ENCODE measurements around the gene NTNG2. TPM values are rescaled to one million over a fixed set of nuclear protein-coding genes. Genes with fewer than 3 reads are reported as not detected.

The NTNG2 gene
- total RNA-seq, 1 experiment from 2014 or later, result 0.36 TPM

GRCh38 chr9:132146575-132146974, 15.3 kb upstream of the NTNG2 start:
- DNase-seq (ENCODE audit: low read depth), result no peak

- no peak for DNase-seq (ENCODE audit: low read depth)
Measured at GRCh38 chr9:132147331-132147730, 14.5 kb upstream of the NTNG2 start.

DNA sequence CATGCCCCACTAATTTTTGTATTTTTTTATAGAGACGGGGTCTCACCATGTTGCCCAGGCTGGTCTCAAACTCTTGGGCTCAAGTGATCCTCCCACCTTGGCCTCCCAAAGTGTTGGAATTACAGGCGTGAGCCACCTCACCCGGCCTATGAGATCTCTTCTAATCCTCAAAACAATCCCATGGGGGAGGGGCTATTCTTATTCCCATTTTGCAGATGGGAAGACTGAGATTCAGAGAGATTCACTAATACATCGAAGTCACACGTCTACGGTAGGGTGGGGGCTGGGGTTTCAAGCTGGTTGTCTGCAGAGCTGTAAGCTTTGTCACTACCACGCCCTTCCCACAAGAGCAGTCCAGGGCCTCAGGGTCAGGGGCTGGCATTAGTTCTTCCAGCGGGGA, 14.0 kb upstream of the NTNG2 start:
- no peak for DNase-seq (ENCODE audit: low read depth)

GRCh38 chr9:132150256-132150655, 11.6 kb upstream of the NTNG2 start:
- no peak for DNase-seq (ENCODE audit: low read depth)

DNA sequence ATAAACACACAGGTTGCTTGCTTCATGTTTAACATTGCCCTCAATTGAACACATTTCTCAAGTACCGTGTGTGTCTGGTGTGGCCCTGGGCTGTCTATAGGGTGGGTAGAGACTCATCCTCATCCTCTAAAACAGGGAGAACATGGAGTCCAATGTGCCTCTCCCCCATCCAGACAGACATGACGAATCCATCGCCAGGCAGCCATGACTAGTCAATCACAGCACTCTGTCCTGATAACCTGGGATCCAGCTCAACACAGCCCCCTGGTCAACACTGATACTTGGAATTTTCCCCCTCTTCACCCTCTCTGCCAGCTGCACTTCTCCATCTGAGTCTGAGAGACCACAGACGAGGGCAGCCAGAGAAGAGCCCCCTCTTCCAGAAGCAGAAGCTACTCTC, 10.7 kb upstream of the NTNG2 start:
- DNase-seq (ENCODE audit: low read depth), result no peak

DNA sequence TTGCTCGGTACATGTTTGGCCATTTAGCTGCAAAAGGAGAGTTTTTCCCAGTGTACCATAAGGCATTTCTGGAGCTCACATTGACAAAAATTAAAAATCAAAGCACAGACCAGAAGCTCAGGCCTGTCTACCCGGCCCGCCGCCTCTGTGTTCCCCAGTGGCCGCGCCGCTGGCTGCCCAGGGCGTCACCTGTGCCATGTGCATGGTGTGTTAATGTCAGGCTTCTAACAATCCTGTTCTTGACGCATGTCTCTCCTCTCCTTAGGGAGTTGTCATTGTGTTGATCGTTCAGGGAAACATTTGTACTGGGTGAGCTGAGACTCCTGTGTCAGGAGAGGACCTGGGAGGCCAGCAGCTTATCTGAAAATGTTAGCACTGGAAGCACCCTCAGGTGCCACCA, 9.6 kb upstream of the NTNG2 start:
- no peak for DNase-seq (ENCODE audit: low read depth)

DNA sequence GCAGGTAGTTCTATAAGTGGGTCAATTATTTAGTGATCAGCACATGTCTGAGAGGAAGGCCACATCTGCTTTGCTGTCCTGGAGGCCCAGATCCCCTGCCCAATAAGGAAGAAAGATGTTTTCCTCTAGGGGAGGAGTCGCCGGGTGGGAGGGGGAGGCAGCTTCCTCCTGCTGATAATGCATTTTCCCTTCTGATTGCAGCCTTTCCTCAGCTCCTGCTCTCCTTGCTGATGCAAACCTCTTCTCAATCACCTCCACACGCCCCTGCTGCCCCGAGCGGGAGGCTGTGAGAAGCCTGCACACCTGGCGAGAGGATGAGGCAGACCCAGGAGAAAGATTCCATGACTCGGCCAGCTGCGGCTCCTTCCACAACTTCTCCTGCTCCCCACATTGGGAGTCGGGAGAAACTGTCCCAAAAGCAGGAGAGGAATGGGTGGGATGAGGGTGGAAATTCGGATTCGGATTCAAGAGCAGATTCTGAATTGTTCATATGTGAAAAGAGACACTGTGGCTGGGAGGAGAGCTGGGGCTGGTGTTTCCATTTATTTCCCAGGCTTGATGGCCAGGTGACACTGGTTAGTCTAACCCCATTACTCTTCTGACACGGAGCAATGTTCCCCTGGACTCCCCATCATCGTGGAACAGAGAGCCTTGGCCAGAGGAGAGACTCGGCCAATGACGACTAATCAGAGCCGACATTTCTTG, 6.8 kb upstream of the NTNG2 start:
- DNase-seq (ENCODE audit: low read depth), result no peak

- no peak for DNase-seq (ENCODE audit: low read depth)
Measured at GRCh38 chr9:132155568-132155895, 6.3 kb upstream of the NTNG2 start.

DNA sequence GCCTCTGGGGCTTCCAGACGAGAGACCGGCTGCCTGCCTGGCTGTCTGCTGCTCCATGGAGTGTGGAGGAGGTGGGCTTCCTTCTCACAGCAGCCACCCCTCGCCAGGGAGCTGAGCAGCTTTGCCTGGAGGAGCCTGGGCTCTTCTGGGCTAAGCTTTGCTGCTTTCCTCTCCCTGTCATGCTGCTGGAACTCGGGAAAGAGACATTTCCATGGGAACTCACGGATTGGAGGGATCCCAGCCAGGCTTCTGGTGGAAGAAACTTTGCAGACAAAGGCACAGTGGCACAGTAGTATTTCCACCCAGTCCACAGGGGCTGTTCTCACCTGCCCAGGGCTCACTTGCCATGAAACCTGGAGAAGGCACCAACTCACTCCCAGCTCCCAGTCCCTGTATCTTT, 5.6 kb upstream of the NTNG2 start:
- no peak for DNase-seq (ENCODE audit: low read depth)

DNA sequence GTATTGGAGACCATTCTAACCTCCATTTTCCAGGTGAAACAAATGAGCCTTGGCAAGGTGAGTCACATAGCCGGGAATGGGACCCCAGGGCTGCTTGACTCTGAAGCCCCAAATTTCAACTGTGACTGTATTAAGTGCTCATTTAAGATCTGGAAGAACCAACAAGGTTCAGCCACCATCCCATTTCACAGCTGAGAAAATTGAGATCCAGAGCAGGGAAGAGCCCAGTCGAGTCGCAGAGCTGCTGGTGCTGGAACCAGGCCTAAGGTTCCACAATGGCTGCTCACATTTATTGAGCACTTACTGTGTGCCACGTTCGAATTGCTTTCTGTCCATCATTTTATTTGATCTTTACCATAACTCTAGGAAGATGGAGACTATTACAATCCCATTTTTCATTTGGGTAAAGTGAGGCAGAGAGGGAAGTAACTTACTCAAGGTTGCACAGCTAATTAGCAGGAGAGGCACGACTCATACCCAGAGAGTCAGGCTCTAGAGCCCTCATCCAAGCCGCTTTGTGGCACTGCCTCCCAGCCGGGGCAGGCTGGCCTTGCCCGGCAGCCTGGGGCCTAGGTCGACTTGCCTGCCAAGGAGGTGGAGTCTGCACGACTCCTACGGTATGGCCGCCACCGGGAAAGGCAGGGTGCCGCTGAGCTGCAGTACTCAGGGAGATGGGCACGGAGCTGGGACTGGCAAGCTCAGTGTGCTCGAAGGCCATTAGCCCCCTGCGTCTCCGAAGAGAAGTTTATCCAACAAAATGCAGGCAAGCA, 4.3 kb upstream of the NTNG2 start:
- no peak for DNase-seq (ENCODE audit: low read depth)

GRCh38 chr9:132160802-132161742, 786 bp upstream of the NTNG2 start:
- DNase-seq (ENCODE audit: low read depth), result peak; percentile 73

DNA sequence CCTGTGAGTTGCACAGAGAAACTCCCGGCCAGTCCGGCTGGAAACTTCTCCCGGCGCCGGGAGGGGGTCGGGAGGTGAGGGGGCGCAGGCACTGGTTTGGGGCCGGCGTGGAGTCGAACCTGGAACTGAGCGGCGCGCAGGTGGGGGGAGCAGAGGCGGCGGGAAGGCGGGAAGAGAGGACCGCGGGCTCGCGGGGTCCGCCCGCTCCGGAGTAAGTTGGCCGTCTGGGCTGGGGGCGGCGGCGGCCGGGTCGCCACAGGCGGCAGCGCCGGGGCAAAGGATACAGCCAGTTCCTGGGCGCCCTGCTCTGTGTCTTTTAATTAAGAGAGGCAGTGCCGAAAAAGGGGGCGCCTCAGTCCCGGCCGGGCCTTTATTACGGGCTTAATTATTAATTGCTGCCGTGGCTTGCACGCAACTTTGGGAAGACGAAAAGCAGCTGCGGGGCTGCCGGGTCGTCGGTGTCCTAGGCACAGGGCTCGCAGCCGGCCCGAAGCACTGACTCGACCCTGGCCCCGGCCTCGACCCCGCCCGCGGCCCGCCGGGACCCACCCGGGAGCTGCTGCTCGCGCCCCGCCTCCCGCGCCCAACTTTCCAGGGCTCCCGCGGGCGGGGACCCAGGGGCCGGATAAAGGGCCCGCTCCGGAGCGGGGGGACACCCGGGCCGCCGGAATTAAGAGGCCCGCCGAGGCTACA, 1.1 kb downstream of the NTNG2 start:
- no peak for DNase-seq (ENCODE audit: low read depth)

DNA sequence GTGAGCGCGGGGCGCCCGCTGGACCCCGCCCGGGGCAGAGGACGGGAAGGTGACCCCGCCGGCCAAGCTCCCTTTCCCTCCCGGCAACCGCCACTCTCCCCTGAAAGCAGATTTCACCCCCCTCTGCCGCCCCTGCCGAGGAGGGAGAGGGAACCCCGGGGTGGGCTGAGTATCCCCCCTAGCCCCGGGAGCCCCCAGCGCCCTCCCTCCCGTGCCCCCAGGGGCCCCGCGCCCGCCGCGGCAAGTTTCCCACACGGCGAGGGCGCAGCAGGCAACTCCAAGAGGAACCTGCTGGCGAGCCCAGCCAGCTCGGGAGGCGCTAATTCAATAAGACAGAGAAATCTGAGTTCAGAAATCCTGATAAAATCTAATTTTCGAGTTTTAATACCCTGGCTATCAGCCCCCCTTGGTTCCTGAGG, 1.6 kb downstream of the NTNG2 start:
- no peak for DNase-seq (ENCODE audit: low read depth)

GRCh38 chr9:132163876-132164603, 2.2 kb downstream of the NTNG2 start:
- DNase-seq (ENCODE audit: low read depth), result no peak

GRCh38 chr9:132164604-132165362, 2.9 kb downstream of the NTNG2 start:
- DNase-seq (ENCODE audit: low read depth), result no peak

DNA sequence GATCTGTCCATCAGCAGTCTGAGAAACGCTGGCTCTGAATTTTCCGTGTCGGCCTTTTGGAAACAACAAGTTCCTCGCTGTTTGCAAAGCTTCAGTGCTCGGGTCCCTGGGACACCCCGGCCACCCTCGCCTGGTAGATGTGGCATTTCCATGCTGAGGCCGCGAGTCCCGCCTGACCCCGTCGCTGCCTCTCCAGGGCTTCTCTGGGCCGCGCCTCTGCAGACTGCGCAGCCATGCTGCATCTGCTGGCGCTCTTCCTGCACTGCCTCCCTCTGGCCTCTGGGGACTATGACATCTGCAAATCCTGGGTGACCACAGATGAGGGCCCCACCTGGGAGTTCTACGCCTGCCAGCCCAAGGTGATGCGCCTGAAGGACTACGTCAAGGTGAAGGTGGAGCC, 4.7 kb downstream of the NTNG2 start:
- no peak for DNase-seq (ENCODE audit: low read depth)

- DNase-seq (ENCODE audit: low read depth), result no peak
Measured at GRCh38 chr9:132167192-132167591, 5.3 kb downstream of the NTNG2 start.

DNA sequence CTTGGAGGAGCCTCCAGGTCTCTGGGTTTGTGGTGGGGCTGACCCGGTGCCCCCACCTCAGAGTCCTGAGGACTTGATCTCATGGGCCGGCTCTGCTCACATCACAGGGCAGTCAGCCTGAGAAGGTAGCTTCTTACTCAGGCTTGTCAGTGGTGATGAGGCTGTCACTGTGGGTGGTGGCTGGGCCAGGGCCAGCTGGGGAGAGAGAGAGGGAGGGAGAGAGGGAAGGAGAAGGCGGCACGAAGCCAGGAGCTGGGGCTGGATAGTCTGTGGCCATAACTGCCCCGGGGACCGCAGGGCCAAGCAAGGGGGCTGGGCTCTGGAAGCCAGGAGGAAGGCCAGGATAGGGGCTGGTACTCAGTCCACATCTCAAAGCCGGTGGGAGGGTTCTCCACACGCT, 6.5 kb downstream of the NTNG2 start:
- DNase-seq (ENCODE audit: low read depth), result peak; percentile 51

DNA sequence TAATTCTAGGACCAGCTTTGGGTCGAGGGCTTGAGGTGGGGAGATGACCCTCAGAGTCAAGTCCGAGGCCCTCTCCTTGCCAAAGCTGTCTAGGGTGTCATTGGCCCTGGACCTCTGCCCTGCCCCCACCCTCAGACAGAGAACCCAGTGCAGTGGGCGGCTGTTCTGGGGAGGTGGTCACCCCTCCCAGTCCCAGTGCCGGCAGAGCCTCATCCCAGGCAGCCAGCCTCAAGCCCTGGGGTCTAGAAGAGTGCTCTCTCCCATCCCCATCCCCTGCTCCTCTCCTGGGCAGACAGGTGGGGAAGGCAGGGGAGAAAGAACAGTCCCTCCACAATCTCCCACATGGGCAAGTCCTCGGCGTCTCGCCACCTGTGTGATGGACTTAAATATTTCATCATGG, 7.0 kb downstream of the NTNG2 start:
- DNase-seq (ENCODE audit: low read depth), result no peak

DNA sequence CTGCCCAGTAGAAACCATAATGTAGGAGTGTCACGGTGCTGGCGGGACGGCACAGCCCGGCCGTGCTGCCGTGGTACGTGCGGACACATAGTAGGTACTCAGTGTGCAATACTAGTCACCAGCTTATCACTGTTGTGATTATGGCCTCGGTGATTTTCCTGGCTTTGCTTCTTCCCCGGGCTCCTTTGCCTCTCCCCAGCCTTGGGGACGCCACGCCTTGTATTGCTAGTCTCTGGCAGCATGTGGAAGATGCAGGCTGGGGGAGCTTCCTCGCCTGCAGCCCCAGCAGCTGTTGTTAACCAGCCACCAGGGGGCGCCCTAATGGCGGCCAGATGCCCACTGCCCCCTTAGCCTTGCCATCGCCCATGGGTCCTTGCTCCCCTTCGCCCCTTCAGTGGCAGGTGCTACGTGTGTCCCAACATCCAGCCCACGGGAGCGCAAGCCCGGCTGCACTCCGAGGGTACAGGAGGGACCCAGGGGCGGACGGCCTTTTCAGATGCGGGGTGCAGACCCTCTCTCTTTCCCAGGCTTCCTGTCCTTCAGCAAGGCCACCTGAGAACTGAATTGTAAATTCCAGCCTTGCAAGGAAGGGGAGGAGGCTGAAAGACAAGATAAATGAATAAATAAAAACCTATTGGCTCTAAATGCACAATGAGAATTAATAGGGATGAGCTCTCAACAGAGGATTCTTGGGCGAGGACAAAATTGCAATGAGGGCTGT, 8.0 kb downstream of the NTNG2 start:
- peak; percentile 38 for DNase-seq (ENCODE audit: low read depth)

Measured in RPMI7951 (cell line).